K562 (cell line): ENCODE measurements around the gene MAEL. TPM values are rescaled to one million over a fixed set of nuclear protein-coding genes. Genes with fewer than 3 reads are reported as not detected.

Source experiments
- ATAC-seq: fragments of 200-7000 bp; cut with Tn5 transposase; 3 replicates; pipeline ENCODE4 v1.9.1; 2020; ENCODE audit warnings: moderate library complexity
- Bru-seq: library from RNA; stranded (reverse); fragments of 400-500 nt; gene quantifications from one replicate; lab custom pipeline; 2021; lab: Mats Ljungman, UMichigan
- BruChase-seq, 2 experiments: library from RNA; stranded (reverse); fragments of 400-500 nt; gene quantifications; one replicate each; lab custom pipeline; 2021; lab: Mats Ljungman, UMichigan
- BruUV-seq: library from RNA; stranded (reverse); fragments of 400-500 nt; replicated peaks from 2 replicates; lab custom pipeline; 2021; lab: Mats Ljungman, UMichigan
- CTCF ChIA-PET: fragments of 300-600 bp; formaldehyde crosslinking; extraction: SDS; loops from one replicate; lab custom pipeline; 2021; ENCODE audit warnings: low intra/inter-chr PET ratio; lab: Yijun Ruan, JAX
- POLR2A ChIA-PET: fragments of 300-600, 350-650 bp; sonication (Branson Sonifier 250); formaldehyde crosslinking; extraction: SDS; loops from one replicate; lab custom pipeline; 2021; ENCODE audit warnings: antibody characterized with exemption, inconsistent platforms; lab: Yijun Ruan, JAX
- DNase-seq, 4 experiments: peaks; one replicate each; pipeline versions ENCODE4 v3.0.0 to v3.0.0-alpha.2; 2011 to 2018; ENCODE audit warnings: low spot score in 3 of 4, mixed read lengths in 3 of 4; ENCODE audit errors: extremely low read depth in 1 of 4
- FAIRE-seq: peaks from 2 replicates; lab custom pipeline; 2011; peaks lifted over from hg19 to GRCh38; lab: Jason Lieb, UNC
- H2AFZ ChIP-seq: 2 replicates; pipeline ENCODE4 v1.6.0; 2011; ENCODE audit warnings: low read depth, low read length, control low read depth, inconsistent platforms
- H3K27ac ChIP-seq: fragments of 200-600 bp; 3 replicates; pipeline ENCODE4 v1.8.0; 2011; ENCODE audit warnings: low read depth, mild to moderate bottlenecking, control low read depth, inconsistent platforms, low read length, moderate library complexity, mixed read lengths; ENCODE audit errors: extremely low read depth
- H3K27me3 ChIP-seq, 2 experiments: fragments of 300-600 bp in 1 of 2; 2 replicates in 1 of 2; 3 replicates in 1 of 2; pipeline versions ENCODE4 v1.6.0 to v1.8.0; 2011; ENCODE audit warnings: inconsistent platforms in 2 of 2, low read length in 2 of 2, mild to moderate bottlenecking in 1 of 2, mixed read lengths in 1 of 2, moderate library complexity in 1 of 2; ENCODE audit not compliant: control insufficient read depth in 2 of 2, insufficient read depth in 2 of 2
- H3K36me3 ChIP-seq: fragments of 300-600 bp; 3 replicates; pipeline ENCODE4 v1.8.0; 2011; ENCODE audit warnings: mild to moderate bottlenecking, low read length, inconsistent platforms; ENCODE audit not compliant: control insufficient read depth, insufficient read depth
- H3K4me1 ChIP-seq, 2 experiments: fragments of 200-600 bp in 1 of 2; replicated peaks in 1 of 2; 2 replicates in 1 of 2; 3 replicates in 1 of 2; pipeline versions ENCODE4 v1.5.1 to v1.8.0; 2011; ENCODE audit warnings: inconsistent platforms in 2 of 2, low read length in 2 of 2, mild to moderate bottlenecking in 1 of 2, mixed read lengths in 1 of 2, moderate library complexity in 1 of 2; ENCODE audit not compliant: control insufficient read depth in 2 of 2, insufficient read depth in 2 of 2
- H3K4me2 ChIP-seq: 2 replicates; pipeline ENCODE4 v1.6.1; 2011; ENCODE audit warnings: low read length, control low read depth, inconsistent platforms, mixed read lengths; ENCODE audit not compliant: insufficient read depth
- H3K4me3 ChIP-seq: fragments of 200-600 bp; sonication (generic), shearing (Covaris generic); 2 replicates; pipeline ENCODE4 v1.5.1; 2016; ENCODE audit warnings: control low read depth, inconsistent platforms
- H3K79me2 ChIP-seq: fragments of 200-600 bp; 3 replicates; pipeline ENCODE4 v1.8.0; 2011; ENCODE audit warnings: low read length, inconsistent platforms; ENCODE audit not compliant: control insufficient read depth, insufficient read depth
- H3K9ac ChIP-seq, 2 experiments: 2 replicates each; pipeline versions ENCODE4 v1.6.0 to v1.6.1; 2011; ENCODE audit warnings: low read depth in 2 of 2, low read length in 2 of 2, control low read depth in 1 of 2, inconsistent platforms in 1 of 2, mild to moderate bottlenecking in 1 of 2, mixed read lengths in 1 of 2; ENCODE audit not compliant: insufficient read depth in 1 of 2
- H3K9me1 ChIP-seq: one replicate; pipeline ENCODE4 v1.6.0; 2011; ENCODE audit warnings: inconsistent platforms, mild to moderate bottlenecking, low read length, moderate library complexity; ENCODE audit not compliant: control insufficient read depth, insufficient read depth
- H3K9me3 ChIP-seq: replicated peaks from 2 replicates; pipeline ENCODE4 v1.5.1; 2011; ENCODE audit warnings: low read depth, low read length, inconsistent platforms; ENCODE audit not compliant: control insufficient read depth, insufficient read depth
- H4K20me1 ChIP-seq: replicated peaks from 2 replicates; pipeline ENCODE4 v1.6.1; 2011; ENCODE audit warnings: low read length, inconsistent platforms, mixed read lengths; ENCODE audit not compliant: control insufficient read depth, insufficient read depth
- ARHGAP35 ChIP-seq: fragments of 450-650 bp; IDR thresholded peaks from 2 replicates; pipeline ENCODE4 v1.6.1; 2018; ENCODE audit not compliant: partially characterized antibody
- CHD1 ChIP-seq: fragments of 200-600 bp; sonication (generic); IDR thresholded peaks from one replicate; pipeline ENCODE4 v1.6.1; 2012; ENCODE audit warnings: mild to moderate bottlenecking, moderate library complexity, low read length, inconsistent platforms
- KLF16 ChIP-seq: IDR thresholded peaks from 2 replicates; pipeline ENCODE4 v1.6.1; 2016; ENCODE audit warnings: antibody characterized with exemption
- MCM2 ChIP-seq: fragments of 450-650 bp; IDR thresholded peaks from 2 replicates; pipeline ENCODE4 v1.6.1; 2017; ENCODE audit warnings: low read depth, mild to moderate bottlenecking
- NCOR1 ChIP-seq: fragments of 450-650 bp; IDR thresholded peaks from 2 replicates; pipeline ENCODE4 v1.6.1; 2016; ENCODE audit warnings: mild to moderate bottlenecking, moderate library complexity
- NFYB ChIP-seq: IDR thresholded peaks from 2 replicates; pipeline ENCODE4 v1.6.1; 2011; ENCODE audit warnings: mild to moderate bottlenecking, moderate library complexity; ENCODE audit not compliant: insufficient read length; ENCODE audit errors: extremely low read depth
- RBBP5 ChIP-seq: fragments of 200-600 bp; sonication (generic); IDR thresholded peaks from 2 replicates; pipeline ENCODE4 v1.6.1; 2012; ENCODE audit warnings: borderline replicate concordance, mild to moderate bottlenecking, low read length, control low read depth, inconsistent platforms; ENCODE audit not compliant: insufficient read depth, poor library complexity, severe bottlenecking
- RFX7 ChIP-seq: fragments of 250-450 bp; sonication (Bioruptor Pico); IDR thresholded peaks from 2 replicates; pipeline ENCODE4 v1.5.1; 2021; ENCODE audit warnings: mild to moderate bottlenecking
- TFAM ChIP-seq: fragments of 250-450 bp; sonication (Bioruptor Pico); conservative IDR thresholded peaks from 2 replicates; pipeline ENCODE4 v1.5.0; 2021; ENCODE audit warnings: mild to moderate bottlenecking, moderate library complexity
- U2AF1 ChIP-seq: fragments of 200-400 bp; formaldehyde crosslinking; optimal IDR thresholded peaks from 2 replicates; pipeline ENCODE3; 2017; ENCODE audit warnings: mild to moderate bottlenecking, low read depth, low read length, moderate library complexity
- ZBTB33 ChIP-seq: sonication (generic); formaldehyde crosslinking; IDR thresholded peaks from 2 replicates; pipeline ENCODE4 v1.8.1; 2023; ENCODE audit warnings: mild to moderate bottlenecking, missing genetic modification reagents
- ZNF24 ChIP-seq: fragments of 450-650 bp; IDR thresholded peaks from 2 replicates; pipeline ENCODE4 v1.6.1; 2016
- ZNF518B ChIP-seq: fragments of 250-450 bp; sonication (Bioruptor Pico); IDR thresholded peaks from 2 replicates; pipeline ENCODE4 v1.5.0; 2021; ENCODE audit warnings: mild to moderate bottlenecking, moderate library complexity
- WGBS: fragments of 100-300 bp; shearing (Covaris generic); methylation state at CpG from one replicate; pipeline ENCODE4 v1.1.6; 2016; ENCODE audit warnings: low coverage, mixed read lengths; ENCODE audit not compliant: insufficient coverage; ENCODE audit errors: missing lambda C conversion rate; 5-methylcytosine and 5-hydroxymethylcytosine counted together
- in situ Hi-C: fragments of 300-500 bp; cut with MboI; formaldehyde crosslinking; loops from 4 replicates; pipeline ENCODE4 v1.15.0; 2018; ENCODE audit warnings: inconsistent platforms, mixed read lengths
- intact Hi-C: fragments of 100-400 bp; cut with micrococcal nuclease; formaldehyde crosslinking; loops from 2 replicates; pipeline ENCODE4 v1.14.2; 2022
- long read RNA-seq, 3 experiments: library from polyadenylated mRNA in 2 of 3; library from RNA in 1 of 3; unstranded in 2 of 3; stranded (forward) in 1 of 3; transcript quantifications; one replicate each; pipeline ENCODE4 v2.0.0, GENCODE V29; 2019 to 2022
- polyA minus RNA-seq, 3 experiments: library from RNA; depleted of rRNA, polyadenylated mRNA; stranded (reverse); fragments of >200 nt; gene quantifications; 2 replicates each; pipeline ENCODE4 v1.2.3, GENCODE V29; 2011
- polyA plus RNA-seq, 8 experiments: library from polyadenylated mRNA; depleted of rRNA in 4 of 8; stranded (reverse) in 5 of 8; unstranded in 3 of 8; fragments of >200 nt; fragmentation: Nextera tagmentation in 2 of 8; fragmentation: Illumina TruSeq in 1 of 8; extraction: Ambion mirVana in 2 of 8; extraction: Trizol in 1 of 8; gene quantifications; 2 replicates each; pipeline versions ENCODE4 v1.2.1 to v1.2.3, GENCODE V29; 2011 to 2014; ENCODE audit warnings: inconsistent platforms in 1 of 8, missing spikeins in 1 of 8
- total RNA-seq, 7 experiments: library from RNA; depleted of rRNA in 6 of 7; stranded (reverse); fragments of >200 nt in 6 of 7; fragmentation: Illumina TruSeq in 2 of 7; extraction: Trizol in 2 of 7; gene quantifications; 2 replicates each; pipeline versions ENCODE4 v1.2.1 to v1.2.3, GENCODE V29; 2011 to 2021; ENCODE audit warnings: low replicate concordance in 1 of 7

Gene MAEL
- 0.60 TPM in 1 of 2 replicates, not detected in the other for total RNA-seq (2011; cell fraction: chromatin; rRNA removed; ENCODE audit: low replicate concordance)
- total RNA-seq (2011; cell fraction: nucleolus; rRNA removed), result 0.26 and 0.33 TPM in 2 replicates
- not detected in 2 replicates for total RNA-seq (2011; cell fraction: nucleoplasm; rRNA removed)
- 0.50 and 0.65 TPM in 2 replicates for total RNA-seq (2014; rRNA removed)
- total RNA-seq (2014; rRNA removed; fragmentation: Illumina TruSeq; extraction: Trizol), result 0.84 and 1.1 TPM in 2 replicates
- 0.51 and 1.2 TPM in 2 replicates for total RNA-seq (2015; rRNA removed; fragmentation: Illumina TruSeq; extraction: Trizol)
- total RNA-seq (2021), result 0.74 and 0.75 TPM in 2 replicates
- polyA plus RNA-seq (2011; rRNA removed), result 0.09 and 0.11 TPM in 2 replicates
- polyA plus RNA-seq (2011; cell fraction: cytosol; rRNA removed), result 0.06 TPM in 1 of 2 replicates, not detected in the other
- 0.06 TPM in 1 of 2 replicates, not detected in the other for polyA plus RNA-seq (2011; cell fraction: nucleus; rRNA removed)
- polyA plus RNA-seq (2012), result 0.87 and 2.1 TPM in 2 replicates
- polyA plus RNA-seq (2014; fragmentation: Illumina TruSeq; extraction: Trizol), result 0.97 and 1.6 TPM in 2 replicates
- polyA plus RNA-seq (2014; fragmentation: Nextera tagmentation; extraction: Ambion mirVana), result 1 to 10 TPM; 1.5 to 1.9 TPM
- 0.27 and 0.97 TPM in 2 replicates for polyA plus RNA-seq (2014; rRNA removed)
- 0.09 TPM in 1 of 2 replicates, not detected in the other for polyA minus RNA-seq (2011; rRNA and poly(A)+ RNA removed)
- not detected in 2 replicates for polyA minus RNA-seq (2011; cell fraction: cytosol; rRNA and poly(A)+ RNA removed)
- not detected in 2 replicates for polyA minus RNA-seq (2011; cell fraction: nucleus; rRNA and poly(A)+ RNA removed)
- Bru-seq, nascent RNA, result percentile 28 among the genes with signal in this experiment
- percentile 33 among the genes with signal in this experiment for BruChase-seq, experiment 1, labeled RNA remaining after a 2-hour chase
- BruChase-seq, experiment 2, labeled RNA remaining after a 6-hour chase, result percentile 37 among the genes with signal in this experiment
- long read RNA-seq, experiment 1, partial matches to known transcripts, result 0 of 1 reads
- long read RNA-seq, experiment 1, other reads (novel, unspliced or antisense), result 0 of 1 reads
- long read RNA-seq, experiment 2, result 0 reads
- long read RNA-seq, experiment 3, partial matches to known transcripts, result 0 of 1 reads
- long read RNA-seq, experiment 3, other reads (novel, unspliced or antisense), result 0 of 1 reads

DNA sequence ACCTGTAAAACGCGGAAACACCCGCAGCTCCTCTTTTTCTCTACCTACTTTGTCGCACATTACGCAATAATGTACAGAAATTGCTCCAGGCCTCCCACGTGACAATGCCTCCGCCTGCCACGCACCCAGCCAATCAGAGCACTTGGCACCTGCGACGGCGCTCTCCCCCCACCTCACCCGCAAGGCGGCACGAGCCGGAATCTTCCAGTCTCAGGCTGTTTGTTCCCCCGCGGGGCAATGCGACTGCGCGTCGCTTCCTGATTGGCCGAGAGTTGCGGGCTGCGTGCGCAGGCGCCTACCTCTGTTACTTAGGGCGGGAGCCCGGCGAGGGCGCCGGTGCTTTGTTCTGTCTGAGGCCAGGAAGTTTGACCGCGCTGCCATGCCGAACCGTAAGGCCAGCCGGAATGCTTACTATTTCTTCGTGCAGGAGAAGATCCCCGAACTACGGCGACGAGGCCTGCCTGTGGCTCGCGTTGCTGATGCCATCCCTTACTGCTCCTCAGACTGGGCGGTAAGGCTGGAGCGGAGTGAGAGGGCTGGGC is at the start of gene MAEL:
Gene MAEL, plus strand, starts transcription at position 307 of the 542 bp plus-strand sequence. Its CDS starts 73 bp downstream, at position 380.
- BruUV-seq, result no TSS peak
- ATAC-seq, result peak; percentile 51
- H2AFZ ChIP-seq, result no peak within 1 kb of the TSS
- no peaks in the 10 kb centered on the region for H3K9me3 ChIP-seq
- FAIRE-seq, result no peak
- H3K9ac ChIP-seq, result no peak within 1 kb of the TSS
- intact Hi-C loops, result no loop called here
- no peak within 1 kb of the TSS for H3K4me3 ChIP-seq
- DNase-seq, result peak in 1 of 4 experiments; percentile 11
- ChIA-PET POLR2A (interaction anchor here (0.6 to 1.0 kb wide), 2 partner anchors 8 to 236 kb away, joined by 3 read pairs; no protein-coding TSS in a partner anchor), CTCF (no interaction called here)
- H3K27ac ChIP-seq, result no peak within 1 kb of the TSS
- no peak within 1 kb of the TSS for H3K4me2 ChIP-seq
- H3K27me3 ChIP-seq, result peaks cover 0 to 11% of the 10 kb centered on the region in 2 experiments; a peak in 2 of 5 replicates
- H3K36me3 ChIP-seq, result no peaks in the 10 kb centered on the region
- whole genome bisulfite sequencing, result 53% methylated on average over 43 of the region's 45 CpGs
- peaks cover 0 to 7% of the 10 kb centered on the region in 2 experiments; a peak in 2 of 5 replicates for H3K4me1 ChIP-seq
- H3K9me1 ChIP-seq, result no peaks in the 10 kb centered on the region
- no peaks in the 10 kb centered on the region for H4K20me1 ChIP-seq
- no peaks in the 10 kb centered on the region for H3K79me2 ChIP-seq
- in situ Hi-C loops, result no loop called here
- TF ChIP-seq ZNF518B, result no peak
- no peak for TF ChIP-seq ARHGAP35
- TF ChIP-seq ZBTB33, result peak; percentile 68; the same call in 1 of the 2 replicates
- no peak for TF ChIP-seq MCM2
- no peak for TF ChIP-seq RBBP5
- no peak for TF ChIP-seq TFAM
- no peak for TF ChIP-seq KLF16
- peak; percentile 52 for TF ChIP-seq NFYB
- no peak for TF ChIP-seq NCOR1
- no peak for TF ChIP-seq RFX7 (CRISPR knock-in tag)
- TF ChIP-seq CHD1, result no peak
- TF ChIP-seq U2AF1, result no peak
- TF ChIP-seq ZNF24, result no peak
